G401.6 (cell line): ENCODE data around the gene SNX13.

Source experiments
- FAIRE-seq: peaks from 2 replicates; lab custom pipeline; 2012; peaks lifted over from hg19 to GRCh38; lab: Jason Lieb, UNC

Gene SNX13

DNA sequence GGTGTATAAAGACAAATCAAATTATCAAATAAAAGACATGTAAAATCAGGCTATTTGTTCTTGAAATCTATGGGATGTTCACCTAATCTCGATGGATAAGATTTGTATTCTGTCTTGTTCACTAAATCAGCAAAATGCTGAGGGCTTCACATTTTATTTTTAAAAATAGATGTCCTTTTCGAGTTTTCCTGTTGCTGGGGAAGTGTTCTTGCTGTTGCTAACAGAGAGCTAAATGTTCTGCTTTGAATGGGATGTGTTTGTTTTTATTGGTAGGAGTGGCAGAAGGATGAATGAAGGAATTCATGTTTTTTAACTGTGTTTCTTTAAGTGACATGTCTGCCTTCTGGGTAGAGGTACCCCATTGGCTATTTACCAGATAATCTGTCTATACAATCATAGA lies 7.3 kb upstream of the SNX13 start:
- no peak for FAIRE-seq

GRCh38 chr7:17946591-17946990 lies 6.3 kb upstream of the SNX13 start:
- FAIRE-seq, result no peak

DNA sequence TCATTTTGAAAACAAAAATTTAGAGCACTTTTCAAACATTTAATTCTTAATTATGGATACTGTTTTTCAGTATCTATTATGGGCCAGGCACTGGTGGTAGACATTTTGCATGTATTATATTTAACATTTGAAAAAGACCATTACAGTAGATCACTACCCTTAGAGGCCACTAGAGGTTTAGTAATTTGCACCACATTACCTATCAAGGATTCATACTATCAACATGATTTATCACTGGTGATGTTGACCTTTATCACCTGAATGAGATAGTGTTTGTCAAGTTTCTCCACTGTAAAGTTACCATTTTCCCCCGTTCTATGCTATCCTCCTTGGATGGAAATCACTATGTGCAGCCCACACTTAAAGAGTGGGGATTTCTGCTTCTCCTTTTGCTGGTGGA lies 4.4 kb upstream of the SNX13 start:
- FAIRE-seq, result no peak

- no peak for FAIRE-seq
Measured at GRCh38 chr7:17943006-17943405, 2.7 kb upstream of the SNX13 start.

- FAIRE-seq, result no peak
Measured at GRCh38 chr7:17942231-17942630, 1.9 kb upstream of the SNX13 start.

- FAIRE-seq, result no peak
Measured at GRCh38 chr7:17940951-17941431, 697 bp upstream of the SNX13 start.

DNA sequence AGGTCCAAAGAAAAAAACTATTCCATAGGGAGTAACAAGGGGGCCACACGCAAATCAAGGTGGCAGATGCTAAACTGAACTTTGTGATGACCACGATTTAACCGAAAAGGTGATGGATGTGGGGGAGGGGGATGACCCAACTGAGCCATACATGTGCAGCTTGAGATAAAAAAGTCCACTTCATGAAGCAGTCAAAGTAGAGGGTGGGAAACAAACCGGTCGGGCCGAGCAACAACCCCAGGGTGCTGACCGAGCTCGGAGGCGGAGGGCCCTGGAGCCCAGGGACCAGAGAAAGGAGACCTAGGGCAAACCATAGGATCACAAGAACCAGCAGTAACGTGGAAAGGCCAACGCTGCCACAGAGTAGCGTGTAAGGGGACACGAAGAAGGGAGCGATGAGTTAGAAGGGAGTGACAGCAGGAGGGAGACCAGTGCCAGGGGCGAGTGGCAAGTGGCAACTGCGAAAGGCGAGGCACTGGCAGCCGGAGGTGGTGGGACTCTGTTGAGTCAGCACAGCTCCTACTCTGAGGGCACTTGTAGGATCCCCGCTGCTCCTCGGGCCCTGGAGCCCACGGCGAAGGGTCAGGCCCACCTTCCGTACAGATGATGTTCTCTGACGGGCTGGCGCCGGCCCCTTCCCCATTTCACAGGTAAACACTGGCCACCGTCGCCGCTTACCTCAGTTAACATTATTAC lies 540 bp downstream of the SNX13 start:
- FAIRE-seq, result no peak

GRCh38 chr7:17939211-17939605 lies 1.1 kb downstream of the SNX13 start:
- FAIRE-seq, result peak; percentile 6

DNA sequence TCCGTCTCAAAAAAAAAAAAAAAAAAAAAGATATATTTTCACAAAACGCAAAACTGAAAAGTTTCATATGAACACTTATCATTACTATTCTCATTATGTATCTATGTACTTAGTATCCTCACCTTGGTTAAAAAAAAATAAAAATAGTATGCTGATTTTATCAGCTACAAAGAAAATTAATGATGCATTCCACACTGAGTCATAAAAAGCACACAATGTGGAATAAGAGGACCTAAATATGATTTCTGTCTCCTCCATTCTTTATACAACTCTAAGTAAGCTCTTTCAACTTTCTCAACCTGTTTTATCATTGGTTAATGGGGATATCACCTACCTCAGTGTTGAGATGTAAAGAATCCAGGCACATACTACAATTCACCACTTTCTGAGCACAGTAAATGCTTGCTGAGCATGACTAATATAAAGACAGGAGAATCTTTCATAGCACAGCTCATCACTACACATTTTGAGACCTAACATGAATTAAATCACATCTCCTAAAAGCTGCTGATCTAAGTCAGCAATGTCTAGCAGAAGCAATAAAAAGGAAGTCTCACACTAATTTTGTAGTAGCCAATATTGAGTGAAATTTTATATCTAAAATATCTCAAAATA lies 2.7 kb downstream of the SNX13 start:
- FAIRE-seq, result no peak

DNA sequence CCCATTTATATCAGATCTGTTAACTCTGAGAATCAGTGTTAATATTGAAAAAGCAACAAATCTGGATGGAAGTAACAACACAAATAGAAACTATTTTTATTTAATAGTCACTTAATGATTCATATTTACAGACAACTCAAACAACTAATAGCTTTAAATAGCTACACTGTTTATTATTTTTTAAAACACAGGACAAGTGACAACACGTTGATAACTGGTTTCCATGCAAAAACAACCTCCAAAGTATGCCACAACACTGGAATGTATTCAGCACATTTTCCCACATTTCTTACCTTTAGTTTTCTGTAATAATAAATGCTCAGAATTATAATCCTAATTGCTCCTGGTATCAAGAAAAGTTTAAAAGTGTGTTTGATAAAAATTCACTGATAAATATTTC lies 4.0 kb downstream of the SNX13 start:
- FAIRE-seq, result no peak

DNA sequence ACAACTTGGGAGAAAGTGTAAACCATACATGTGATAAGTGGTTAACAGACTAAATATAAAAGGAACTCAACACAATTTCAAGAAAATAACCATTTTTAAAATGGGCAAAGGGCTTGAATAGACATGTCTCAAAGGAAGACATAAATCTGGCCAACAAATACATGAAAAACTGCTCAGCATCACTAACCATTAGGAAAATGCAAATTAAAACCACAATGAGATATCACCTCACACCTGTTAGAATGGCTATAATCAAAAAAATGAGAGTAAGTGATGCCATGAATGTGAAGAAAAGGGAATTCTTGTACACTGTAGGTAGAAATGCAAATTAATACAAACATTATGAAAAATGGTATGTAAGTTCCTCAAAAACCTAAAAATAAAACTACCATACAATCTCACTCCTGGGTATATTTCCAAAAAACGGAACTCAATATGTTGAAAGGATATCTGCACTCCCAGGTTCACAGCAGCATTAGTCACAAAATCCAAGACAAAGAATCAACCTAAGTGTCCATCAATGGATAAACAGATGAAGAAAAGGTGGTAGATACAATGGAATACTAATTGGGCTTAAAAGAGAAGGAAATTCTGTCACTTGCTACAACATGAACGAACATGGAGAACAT lies 5.6 kb downstream of the SNX13 start:
- FAIRE-seq, result no peak

GRCh38 chr7:17934094-17934493 lies 6.2 kb downstream of the SNX13 start:
- no peak for FAIRE-seq

DNA sequence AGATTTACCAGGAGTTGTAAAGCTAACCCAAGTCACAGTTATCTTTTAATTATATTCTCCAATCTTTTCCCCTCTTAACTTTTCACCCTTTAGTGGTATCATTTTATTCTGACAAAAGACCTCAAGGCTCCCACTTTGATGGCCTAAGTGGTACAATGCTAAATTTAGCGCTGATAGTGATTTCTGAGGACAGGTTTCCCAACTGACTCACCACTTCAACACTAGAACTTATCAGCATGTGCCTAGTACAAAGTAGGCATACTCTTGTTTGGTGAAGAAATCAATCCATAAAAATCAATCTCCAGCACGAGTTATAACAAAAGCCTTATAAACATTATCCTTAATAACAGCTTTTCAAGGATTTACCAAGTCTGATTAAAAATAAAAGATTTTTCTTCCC lies 7.5 kb downstream of the SNX13 start:
- peak; percentile 28 for FAIRE-seq

GRCh38 chr7:17931069-17931468 lies 9.2 kb downstream of the SNX13 start:
- FAIRE-seq, result peak; percentile 60

DNA sequence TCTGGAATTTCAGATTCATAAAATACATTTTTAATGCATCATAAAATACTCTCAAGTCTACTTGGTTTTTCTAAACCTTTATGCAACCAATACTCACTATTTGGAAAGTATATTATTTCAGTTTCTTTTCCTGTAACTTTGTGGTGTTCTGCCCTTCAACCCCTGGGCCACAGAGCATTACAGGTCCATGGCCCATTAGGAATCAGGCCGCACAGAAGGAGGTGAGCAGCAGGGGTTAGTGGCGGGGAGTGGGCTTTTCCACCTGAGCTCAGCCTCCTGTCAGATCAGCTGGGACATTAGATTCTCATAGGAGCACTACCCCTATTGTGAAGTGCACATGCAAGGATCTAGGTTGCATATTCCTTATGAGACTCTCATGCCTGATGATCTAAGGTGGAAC lies 9.7 kb downstream of the SNX13 start:
- FAIRE-seq, result peak; percentile 70

DNA sequence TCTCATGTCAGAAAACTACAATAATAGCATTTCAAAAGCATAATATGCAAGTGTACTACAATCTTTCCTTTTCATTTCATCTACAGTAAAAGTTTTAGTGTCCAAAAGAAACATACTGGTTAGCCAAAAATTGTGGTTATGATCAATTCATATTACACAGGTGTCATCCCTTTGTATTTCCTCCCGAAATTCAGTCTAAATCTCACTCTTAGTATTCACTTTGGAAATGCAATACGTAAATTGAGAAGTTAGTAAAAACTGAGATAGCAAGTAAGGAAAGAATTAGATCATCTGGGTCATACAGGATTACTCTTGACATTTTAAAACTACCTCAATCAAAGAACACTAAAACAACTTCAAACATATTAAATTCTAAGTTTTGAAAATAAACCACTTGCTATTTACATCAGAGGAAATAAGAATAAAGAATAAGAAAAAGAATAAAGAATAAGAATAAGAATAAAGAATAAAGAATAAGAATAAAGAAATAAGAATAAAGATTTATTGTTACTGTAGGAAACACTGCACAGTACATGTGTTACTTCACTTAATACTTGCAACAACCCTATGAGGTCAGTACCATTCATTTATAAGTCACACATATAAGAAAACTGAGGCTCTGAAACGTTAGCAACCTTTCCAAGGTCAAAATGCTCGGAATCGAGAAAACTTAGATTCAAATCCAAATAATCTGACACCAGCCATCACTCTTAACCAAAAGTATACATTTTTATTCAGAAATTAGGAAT lies 10.5 kb downstream of the SNX13 start:
- peak; percentile 23 for FAIRE-seq

DNA sequence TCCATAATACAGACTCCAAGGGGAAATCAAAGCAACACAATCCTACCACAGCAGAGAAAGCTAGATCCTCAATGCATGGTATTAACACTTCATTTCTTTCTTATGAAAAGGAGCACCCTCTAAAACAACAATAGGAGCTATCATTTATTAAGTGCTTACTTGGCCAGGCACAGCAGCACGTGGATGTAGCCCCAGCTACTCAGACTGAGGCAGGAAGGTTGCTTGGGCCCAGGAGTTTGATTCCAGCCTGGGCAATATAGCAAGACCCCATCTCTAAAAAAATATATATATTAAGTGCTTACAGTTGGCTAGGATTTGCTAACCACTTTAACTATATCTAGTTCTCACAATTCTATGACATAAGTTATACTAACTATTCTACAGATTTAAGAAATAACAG lies 12.2 kb downstream of the SNX13 start:
- no peak for FAIRE-seq

DNA sequence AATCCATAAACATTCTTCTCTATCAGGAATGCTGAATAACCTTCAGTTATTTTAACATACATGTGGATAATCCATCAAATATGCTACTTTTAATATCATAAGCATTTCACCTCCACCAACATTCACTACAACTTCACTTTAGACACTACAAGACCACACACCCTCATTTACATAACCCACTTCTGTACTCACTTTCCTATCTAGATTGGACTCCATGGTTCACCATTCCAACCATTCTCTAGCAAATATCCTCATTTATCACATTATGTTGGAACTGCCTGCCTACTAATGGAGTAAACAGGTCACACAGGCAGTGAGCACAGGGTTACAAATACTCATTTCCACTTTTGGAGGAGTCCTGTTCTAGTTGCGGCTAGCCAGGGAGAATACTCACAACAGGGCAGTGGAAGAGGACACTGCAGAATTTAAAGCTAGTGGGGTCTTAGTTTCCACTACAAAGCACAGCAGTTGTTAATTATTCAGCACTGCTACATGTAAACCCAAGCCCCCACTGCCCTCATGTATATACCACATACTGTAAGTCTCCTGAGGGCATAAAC lies 18.4 kb downstream of the SNX13 start:
- FAIRE-seq, result no peak

GRCh38 chr7:17917842-17918241 lies 22.5 kb downstream of the SNX13 start:
- no peak for FAIRE-seq

GRCh38 chr7:17916786-17917185 lies 23.5 kb downstream of the SNX13 start:
- FAIRE-seq, result no peak

- no peak for FAIRE-seq
Measured at GRCh38 chr7:17915796-17916195, 24.5 kb downstream of the SNX13 start.

- FAIRE-seq, result no peak
Measured at GRCh38 chr7:17915168-17915567, 25.1 kb downstream of the SNX13 start.

- FAIRE-seq, result no peak
Measured at GRCh38 chr7:17913250-17913649, 27.0 kb downstream of the SNX13 start.
